ENCODE results near the gene NSA2.

Gene NSA2

GRCh38 chr5:74816875-74817274, 49.8 kb downstream of the NSA2 start:
- no peak for DNase-seq (ENCODE audit: low spot score)

DNA sequence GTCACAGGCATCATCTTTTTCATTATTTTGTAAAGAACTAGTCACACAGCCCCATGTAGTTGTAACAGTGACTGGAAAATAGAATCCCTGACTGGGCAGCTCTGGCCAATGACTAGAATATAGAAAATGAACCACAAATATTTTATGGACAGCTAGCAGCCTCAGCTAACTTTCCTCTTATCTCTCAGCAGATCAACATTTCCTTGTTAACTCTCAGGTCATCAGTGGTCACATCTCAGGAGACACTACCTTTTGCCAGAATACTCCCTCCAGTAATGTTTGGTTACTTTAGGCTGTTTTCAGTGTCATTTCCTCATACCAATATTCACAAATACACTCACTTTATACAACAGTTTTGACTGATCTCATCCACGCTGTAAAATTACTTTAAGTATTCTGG, 55.2 kb downstream of the NSA2 start:
- DNase-seq (ENCODE audit: low spot score) = no peak

- no peak for DNase-seq (ENCODE audit: low spot score)
Observed at GRCh38 chr5:74829413-74829812, 62.4 kb downstream of the NSA2 start.
